ENCODE measurements around the gene UBE2J2.
"Not testable (repeated sequence)": the region's sequence is repeated elsewhere in the genome, so short reads cannot be mapped to it uniquely, and the experiment has no call there.

UBE2J2 gene

DNA sequence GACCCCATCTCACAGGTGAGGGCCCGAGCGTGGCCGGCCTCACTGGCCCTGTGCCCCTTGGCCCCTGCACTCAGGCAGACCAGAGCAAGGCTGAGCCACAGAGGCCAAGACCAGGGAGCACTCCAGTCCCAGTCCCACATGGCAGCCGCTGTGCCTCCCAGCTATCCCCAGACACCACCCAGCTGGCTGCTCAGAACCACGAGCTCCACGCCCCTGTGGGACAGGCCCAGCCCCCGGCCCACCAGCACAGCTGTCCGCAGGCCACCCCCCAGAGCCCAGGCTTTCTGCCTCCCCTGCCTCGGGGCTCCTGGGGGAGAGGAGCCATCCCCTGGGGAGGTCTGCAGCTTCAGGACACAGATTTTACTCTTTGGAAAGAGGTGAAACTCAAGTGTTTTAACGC is 18.0 kb downstream of the UBE2J2 start:
- DNase-seq (ENCODE audit: low read depth): no peak

DNA sequence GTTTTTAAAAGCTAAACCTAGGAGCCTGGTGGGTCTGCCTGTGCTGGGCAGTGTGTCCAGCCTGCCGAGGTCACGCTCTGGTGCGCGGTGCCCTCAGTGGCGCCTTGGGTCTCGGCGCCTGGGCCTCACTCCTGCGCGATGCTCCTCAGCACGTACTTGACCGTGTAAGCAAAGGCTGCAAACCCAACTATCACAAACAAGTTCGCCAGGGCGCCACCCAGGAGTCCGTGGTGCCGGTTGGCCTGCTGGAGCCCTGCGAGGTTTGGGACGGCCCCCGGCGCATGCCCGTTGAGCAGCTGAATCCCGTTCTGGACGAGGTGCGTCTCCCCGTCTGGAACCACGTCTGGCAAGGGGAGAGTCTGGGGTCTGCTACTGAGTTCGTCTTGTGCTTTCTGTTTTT is 18.6 kb downstream of the UBE2J2 start:
- no peak for DNase-seq (ENCODE audit: low read depth)

DNA sequence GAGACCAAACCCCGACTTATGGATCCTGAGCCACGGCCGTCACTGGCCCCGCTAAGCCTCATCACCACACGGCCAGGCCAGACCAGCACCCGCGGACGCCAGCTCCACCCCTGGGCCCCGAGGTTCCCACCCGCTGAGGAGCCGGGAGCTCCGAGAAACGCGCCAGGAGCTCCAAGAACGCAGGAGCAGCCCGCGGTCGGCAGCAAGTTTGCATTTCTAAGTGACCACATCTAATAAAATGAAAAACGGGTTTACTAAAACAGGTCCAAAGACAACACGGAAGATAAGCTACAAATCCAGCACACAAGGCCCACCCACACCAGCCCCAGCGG is 19.0 kb downstream of the UBE2J2 start:
- DNase-seq (ENCODE audit: low read depth): no peak

DNA sequence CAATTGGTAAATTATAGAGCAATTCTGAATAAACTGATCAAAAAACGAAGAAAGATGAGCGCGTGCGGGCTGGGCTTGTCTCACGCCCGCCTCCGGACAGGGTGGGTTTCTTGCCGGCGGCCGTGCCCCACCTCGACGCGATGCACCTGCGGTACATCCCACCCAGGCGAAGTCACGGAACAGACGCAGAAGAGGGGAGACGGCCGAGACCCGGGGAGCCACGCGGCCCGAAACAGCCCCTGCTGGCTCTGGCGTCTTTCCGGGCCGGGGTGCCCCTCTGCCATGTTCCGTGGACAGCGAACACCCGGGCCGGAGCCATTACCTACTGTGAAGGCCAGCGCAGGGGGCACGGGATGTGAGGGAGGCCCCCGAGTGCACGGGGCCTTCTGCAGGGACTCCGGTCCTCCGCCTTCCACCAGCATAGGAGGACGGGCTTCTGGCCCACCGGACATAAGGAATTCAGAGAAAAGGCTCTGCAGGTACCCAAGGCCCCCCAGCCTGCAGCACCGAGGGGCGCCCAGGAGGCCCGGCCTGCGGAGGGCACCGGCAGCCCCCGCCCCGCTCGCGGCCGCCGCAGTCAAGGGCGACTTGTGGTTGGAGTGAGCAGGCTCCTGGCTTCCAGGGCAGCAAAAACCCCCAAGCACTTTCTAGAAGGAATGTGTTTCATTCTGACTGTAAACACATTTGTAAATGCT is 19.5 kb downstream of the UBE2J2 start:
- no peak for DNase-seq (ENCODE audit: low read depth)

DNA sequence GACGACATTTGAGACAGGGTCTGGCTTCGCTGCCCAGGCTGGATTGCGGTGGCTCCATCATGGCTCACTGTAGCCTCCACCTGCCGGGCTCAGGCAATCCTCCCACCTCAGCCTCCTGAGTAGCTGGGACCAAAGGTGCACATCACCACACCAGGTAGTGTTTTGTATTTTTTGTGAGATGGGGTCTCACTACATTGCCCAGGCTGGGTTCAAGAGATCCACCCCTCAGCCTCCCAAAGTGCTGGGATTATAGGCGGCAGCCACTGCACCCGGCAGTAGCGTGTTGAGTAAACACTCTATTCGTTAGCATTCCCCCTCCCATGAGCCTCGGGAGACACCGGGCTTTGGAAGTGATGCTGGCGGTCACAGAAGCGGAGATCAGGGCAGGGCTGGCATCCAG is 20.3 kb downstream of the UBE2J2 start:
- DNase-seq (ENCODE audit: low read depth): no peak

DNA sequence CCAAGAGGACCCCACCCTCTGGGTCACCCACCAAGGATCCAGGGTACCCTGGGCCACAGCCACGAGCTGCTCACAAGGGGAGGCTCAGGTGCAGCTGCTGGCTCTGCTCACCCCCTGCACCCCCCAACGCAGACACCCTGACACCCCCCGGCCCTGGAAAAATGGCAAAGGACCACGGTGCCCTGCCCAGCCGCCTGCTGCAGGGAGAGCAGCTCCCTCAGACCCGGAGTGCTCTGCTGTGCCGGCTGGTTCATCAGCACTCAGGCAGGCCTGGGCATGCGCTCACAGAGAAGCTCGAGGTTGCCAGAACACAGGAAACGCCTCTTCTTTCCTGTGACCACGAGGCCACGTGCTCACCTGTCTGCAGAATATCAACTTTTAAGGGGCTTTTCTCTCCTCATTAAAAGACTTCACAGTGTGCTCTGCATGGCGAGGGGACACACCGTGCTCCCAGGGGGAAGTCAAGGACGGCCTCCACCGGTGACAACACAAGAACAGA is 22.8 kb downstream of the UBE2J2 start:
- DNase-seq (ENCODE audit: low read depth): peak; percentile 67

DNA sequence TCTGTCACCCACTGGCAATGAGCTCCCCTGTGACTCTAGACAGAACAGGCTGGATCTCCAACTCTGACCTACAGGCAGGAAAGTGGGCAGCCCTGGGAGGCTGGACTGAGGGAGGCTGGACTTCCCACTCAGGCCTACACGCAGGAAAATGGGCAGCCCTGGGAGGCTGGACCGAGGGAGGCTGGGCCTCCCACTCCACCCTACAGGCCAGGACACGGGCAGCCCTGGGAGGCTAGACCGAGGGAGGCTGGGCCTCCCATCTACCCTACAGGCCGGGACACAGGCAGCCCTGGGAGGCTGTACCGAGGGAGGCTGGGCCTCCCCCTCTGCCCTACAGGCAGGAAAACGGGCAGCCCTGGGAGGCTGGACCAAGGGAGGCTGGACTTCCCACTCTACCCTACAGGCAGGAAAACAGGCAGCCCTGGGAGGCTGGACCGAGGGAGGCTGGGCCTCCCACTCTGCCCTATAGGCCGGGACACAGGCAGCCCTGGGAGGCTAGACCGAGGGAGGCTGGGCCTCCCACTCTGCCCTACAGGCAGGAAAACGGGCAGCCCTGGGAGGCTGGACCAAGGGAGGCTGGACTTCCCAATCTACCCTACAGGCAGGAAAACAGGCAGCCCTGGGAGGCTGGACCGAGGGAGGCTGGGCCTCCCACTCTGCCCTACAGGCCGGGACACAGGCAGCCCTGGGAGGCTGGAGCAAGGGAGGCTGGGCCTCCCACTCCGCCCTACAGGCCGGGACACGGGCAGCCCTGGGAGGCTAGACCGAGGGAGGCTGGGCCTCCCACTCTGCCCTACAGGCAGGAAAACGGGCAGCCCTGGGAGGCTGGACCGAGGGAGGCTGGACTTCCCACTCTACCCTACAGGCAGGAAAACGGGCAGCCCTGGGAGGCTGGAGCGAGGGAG is 25.4 kb downstream of the UBE2J2 start:
- not testable (repeated sequence) for DNase-seq (ENCODE audit: low read depth)

DNA sequence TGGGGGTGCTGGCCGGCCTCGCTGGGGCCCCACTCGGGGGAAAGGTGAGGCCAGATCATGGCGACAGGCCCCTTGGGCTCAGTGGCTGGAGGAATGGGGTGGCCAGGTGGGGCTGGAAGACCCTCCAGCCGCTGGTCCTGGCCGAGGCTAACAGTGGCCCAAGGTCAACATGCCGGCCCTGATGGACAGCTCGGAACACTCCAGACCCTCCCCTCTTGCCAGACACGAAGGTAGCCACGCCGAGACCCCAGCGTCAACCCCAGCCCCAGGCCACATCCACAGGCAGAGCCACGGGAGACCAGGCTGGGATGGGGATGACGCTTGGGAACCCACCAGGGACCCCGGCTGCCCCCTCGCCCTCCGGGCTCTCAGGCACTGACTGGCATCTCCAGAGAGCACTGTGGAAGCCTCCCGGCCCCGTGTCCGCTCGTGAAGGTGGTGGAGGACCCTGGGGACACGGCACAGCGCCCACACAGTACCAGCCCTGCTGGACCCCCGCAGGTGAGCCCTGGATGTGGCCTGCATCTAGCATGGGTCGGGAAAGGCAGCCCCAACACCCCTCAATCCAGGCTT is 26.2 kb downstream of the UBE2J2 start:
- no peak for DNase-seq (ENCODE audit: low read depth)

DNA sequence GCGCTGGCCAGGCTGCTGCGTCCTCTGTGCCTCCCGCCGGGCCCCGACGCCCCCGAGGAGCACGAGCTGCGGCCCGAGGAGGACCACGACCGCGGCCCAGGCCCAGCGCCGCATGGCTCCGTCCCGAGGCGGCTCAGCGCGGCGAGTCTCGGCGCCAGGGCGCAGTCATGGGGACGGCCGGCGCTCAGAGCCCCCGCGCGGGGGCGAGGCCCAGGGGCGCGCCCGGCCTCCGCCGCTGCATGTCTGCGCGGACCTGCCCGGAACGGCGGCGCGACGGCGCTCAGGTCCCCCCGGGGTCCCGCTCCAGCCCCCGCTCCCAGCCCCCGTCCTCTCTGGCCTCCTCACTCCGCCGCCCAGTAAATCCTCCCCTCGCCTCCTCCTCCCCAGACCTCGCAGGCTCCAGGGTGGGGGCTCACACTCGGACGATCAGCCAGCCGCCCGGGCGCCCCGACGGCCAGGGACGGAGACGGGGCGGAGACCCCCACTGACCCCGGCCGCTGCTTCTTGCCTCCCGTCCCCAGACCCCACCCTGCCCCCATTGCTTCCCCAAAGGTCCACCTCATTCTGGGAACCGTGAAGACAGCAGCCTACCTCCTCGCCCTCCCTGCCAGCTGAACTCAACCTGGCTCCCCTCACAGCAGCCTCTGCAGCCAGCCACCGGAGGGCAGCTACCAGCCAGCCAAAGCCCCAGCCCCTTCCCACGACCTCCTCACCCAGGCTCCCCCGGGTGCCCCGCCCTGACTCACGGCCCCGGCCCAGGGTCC is 26.9 kb downstream of the UBE2J2 start, which contains the start of gene C1QTNF12:
C1QTNF12 (minus strand) TSS at position 146 of the 764 bp plus-strand sequence; CDS start at position 114, 32 bp downstream.
- DNase-seq (ENCODE audit: low read depth): no peak

DNA sequence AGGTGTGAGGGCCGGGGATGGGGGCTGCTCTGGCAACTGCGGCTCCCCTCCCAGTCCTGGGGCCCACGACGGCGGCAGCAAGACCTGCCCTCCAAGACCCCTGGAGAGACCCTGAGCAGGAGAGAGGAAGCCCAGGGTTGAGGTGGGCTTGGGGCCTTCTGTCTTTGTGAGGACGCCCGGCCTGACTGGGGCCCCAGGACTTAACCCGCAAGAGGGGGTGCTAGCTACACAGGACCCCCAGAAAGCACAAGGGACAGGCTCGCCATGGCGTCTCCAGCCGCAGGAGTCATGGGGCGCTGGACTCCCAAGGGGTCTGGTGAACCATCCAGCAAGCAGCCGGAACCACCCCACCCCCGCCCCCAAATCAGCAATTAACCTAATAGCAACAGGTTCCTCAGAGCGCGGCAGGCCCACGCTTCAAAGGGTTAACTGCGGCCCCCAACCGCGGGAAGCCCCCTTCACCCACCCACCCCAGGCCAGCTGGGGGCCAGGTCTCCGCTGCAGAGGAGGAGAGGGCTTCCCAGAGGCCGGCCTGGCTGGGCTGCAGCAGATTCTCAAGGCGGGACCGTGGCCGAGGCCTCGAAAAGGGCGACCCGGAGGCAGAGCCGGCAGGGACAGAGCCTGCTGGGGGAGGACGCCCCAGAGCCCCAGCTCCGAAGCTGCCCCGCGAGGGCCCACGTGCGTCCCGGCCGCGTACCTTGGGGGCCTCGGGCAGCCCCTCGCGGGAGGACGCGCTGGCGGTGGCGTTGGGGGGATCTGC is 27.7 kb downstream of the UBE2J2 start:
- no peak for DNase-seq (ENCODE audit: low read depth)

DNA sequence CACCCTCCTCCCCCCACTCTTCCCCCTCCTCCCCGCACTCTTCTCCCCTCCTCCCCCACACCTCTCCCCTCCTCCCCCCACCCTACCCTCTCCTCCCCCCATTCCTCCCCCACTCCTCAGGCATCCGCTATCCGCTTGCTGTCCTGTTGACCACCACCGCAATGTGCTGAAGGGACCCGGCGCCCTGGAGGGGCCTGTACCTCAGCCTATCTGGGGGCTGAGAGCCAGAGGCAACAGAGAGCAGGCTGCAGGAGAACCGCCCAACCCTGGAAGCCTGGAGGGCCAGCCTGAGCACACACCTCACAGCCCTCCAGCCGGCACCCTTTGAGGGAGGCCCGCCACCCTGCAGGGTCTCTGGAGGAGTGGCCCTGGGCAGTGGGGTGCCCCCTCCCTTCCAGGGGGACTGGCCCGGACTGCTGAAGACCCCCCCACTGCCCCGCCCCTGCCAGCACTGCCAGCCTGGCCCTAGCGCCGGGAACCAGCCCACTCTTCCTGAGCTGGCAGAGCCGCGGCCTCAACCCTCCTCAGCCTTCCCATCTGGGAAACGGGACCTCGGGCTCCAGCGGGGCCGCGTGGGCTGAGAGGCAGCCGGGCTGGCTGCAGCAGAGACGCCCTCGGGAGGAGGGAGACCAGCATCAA is 28.4 kb downstream of the UBE2J2 start:
- no peak for DNase-seq (ENCODE audit: low read depth)

DNA sequence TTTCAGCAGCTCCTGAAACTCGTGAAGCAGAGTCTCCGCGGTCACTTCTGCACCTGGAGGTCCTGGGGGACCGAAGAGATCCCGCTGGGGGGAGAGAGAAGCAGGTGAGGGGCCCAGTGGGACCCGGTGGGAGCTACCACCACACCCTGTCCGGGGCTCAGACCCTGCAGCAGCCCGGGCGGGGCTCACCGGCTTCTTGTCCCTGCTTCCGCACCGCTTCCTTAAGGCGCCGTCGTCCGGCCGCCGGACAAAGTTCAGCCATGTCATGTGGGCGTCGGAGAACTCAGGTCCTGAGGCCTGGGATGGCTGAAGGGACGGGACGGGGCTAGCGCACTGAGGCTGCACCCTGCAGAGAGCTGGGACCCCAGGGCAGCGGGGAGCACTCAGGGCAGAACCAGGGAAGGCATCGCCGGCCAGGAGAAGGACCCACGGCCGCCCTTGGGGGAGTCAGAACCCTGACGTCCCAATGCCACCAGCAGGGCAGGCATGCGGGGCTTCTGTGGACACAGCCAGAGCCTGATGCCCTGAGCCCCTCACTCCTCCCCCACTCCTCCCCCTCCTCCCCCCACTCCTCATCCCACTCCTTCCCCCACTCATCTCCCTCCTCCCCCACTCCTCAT is 29.4 kb downstream of the UBE2J2 start:
- DNase-seq (ENCODE audit: low read depth): no peak

DNA sequence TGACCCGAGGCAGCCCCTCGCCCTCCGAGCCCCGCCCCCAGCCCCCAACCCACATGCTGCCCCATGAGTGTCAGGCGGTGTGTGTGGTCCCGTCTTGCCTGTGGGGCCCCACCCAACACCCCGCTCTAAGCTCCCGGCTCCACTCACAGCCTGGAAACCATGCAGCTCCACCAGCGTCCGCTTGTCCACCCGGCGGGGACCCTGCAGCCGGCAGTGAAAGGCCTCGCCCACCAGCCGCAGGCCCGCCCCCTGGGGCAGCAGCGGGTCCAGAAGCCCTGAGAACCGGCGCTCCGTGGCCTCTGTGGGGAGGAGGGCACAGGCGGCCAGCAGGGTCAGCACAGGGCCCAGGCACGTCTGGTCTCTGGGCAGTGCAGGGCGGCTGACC is 29.9 kb downstream of the UBE2J2 start:
- no peak for DNase-seq (ENCODE audit: low read depth)

DNA sequence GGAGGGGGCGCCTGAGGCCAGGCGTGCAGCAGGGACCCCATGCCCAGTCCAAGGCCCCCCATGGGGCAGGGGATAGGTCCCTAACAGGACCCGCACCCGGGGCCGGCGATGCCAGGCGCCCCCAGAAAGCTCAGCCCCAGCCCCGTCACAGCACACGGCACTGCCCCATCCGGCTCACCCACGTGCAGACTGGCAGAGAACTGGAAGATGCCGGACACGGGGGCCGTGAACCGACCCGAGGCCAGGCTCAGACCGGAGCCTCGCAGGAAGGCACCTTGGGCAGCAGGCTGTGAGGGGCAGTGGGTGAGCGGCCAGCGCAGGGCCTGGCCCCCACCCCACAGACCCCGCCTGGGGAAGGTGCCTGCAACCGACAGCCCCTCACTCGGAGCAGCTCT is 30.4 kb downstream of the UBE2J2 start:
- DNase-seq (ENCODE audit: low read depth): no peak

DNA sequence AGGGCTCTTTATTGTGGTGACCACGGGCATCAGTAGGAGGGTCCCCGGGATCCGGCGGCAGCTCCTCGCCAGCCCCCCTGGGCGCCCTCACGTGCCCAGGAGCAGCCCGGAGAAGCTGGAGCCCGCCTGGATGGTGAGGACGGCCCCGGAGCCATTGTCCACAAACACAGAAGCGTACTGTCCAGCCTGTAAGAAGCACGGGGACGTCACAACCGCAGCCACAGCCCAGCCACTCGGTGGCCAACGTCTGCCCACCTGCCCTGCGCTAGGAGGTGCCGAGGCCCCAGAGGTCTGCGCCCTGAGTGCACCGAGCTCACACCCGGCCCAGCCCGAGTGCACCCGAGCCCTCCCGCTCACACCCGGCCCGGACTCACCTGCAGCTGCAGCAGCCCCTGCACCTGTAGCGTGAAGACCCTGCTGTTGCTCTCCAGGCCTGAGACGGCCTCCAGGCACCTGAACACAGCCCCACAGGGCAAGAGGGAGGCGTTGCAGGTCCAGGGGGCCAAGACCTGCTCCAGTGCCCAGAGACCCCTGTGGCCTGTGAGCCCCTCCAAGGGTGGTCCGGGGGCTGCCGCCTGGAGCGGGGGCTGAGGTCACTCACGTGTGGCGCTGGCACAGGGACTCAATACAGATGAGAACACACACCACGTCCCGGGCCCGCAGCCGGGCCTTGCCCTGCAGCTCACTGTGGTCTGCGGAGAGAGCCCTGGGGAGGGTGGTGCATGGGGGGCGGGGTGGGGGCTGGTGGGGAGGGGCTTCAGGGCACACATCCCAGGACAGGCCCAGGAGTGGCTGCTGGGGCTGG is 31.0 kb downstream of the UBE2J2 start:
- no peak for DNase-seq (ENCODE audit: low read depth)

DNA sequence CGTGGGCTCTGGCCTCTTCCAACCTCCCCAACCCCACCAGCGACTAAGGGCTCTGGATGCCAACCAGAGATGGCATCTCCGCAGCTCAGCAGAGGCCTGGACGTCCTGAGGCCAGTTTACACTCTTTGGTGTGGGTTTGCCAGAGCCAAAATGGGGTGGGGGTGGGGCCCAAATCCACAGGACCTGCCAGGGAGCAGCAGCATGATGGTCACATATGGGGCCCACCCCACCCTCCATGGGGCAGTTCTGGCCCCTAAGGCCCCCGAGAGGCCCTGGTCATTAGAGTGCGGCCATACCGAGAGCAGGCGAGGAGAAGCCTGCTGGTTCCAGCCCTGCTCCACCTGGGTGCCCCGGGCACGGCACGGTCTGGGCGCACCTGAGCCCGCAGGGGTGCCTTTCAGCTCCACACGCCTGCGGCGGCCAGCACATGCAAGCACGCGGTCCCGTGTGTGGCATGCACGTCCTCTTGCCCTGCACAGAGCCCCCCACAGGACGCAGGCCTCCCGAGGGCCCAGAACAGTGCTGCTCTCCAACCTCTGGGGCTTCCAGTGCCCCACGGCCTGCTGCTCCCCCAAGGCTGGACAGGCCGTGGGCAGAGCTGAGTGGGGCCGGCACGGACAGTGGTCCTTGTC is 31.9 kb downstream of the UBE2J2 start:
- no peak for DNase-seq (ENCODE audit: low read depth)

DNA sequence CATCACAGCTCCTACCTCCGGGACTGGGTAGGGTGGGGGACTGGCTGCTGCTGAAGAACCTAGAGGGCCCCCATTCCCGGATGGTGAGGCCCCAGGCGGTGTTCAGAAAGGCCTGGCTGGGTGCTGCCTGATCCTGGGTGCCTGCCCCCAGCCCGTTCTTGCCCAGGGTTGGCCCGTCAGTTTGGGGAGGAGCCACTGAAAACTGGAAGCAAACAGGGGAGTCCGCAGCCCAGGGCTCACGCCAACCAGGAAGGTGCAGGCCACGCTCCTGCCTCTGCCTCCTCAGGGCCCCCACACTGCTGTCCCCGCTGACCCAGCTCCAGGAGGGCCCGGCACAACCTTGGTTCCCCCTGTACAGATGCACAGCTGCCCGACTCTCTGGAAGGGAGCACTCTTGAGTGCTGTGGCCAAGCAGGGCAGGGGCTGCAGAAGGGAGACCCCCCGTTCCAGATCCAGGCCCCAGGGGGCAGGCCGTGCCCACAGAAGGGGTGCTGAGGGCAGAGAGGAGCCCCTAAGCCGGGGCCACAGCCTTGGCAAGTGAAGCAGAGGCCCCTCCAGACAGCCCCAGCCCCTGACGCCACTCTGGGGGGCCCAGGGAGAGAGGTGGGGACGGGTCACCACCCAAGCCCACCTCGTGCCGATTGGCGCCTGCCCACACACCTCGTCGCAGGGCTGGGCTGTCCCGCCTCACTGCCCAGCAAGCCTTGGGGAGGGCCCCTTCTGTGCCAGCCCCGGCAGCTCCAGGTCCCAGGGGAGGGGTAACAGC is 32.6 kb downstream of the UBE2J2 start:
- DNase-seq (ENCODE audit: low read depth): no peak

DNA sequence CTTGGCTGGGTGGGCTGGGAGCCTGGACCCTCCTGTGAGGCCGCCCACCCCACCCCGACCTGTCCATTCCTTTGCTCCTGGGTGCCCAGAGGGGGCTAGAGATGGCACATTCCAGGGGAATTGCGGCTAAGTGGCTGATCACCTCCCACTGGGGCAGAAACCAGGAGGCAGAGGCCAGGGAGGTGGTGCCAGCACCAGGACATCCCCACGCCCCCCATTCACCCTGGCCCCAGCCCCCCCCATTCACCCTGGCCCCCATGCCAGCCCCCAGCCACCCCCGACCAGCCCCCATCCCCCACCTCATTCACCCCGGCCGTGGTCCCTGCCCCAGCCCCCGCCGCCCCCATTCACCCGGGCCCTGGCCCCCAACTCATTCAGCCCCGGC is 33.3 kb downstream of the UBE2J2 start:
- DNase-seq (ENCODE audit: low read depth): no peak
